HG03108 (cell line): ENCODE results near the gene TPSAB1.
"Not testable (repeated sequence)": the region's sequence is repeated elsewhere in the genome, so short reads cannot be mapped to it uniquely, and the experiment has no call there.

ENCODE experiments used
- ATAC-seq: cut with Tn5 transposase; IDR thresholded peaks from one replicate; pipeline ENCODE4 v1.9.1; 2021; ENCODE audit warnings: moderate library complexity; ENCODE audit not compliant: unreplicated experiment

TPSAB1 gene

DNA sequence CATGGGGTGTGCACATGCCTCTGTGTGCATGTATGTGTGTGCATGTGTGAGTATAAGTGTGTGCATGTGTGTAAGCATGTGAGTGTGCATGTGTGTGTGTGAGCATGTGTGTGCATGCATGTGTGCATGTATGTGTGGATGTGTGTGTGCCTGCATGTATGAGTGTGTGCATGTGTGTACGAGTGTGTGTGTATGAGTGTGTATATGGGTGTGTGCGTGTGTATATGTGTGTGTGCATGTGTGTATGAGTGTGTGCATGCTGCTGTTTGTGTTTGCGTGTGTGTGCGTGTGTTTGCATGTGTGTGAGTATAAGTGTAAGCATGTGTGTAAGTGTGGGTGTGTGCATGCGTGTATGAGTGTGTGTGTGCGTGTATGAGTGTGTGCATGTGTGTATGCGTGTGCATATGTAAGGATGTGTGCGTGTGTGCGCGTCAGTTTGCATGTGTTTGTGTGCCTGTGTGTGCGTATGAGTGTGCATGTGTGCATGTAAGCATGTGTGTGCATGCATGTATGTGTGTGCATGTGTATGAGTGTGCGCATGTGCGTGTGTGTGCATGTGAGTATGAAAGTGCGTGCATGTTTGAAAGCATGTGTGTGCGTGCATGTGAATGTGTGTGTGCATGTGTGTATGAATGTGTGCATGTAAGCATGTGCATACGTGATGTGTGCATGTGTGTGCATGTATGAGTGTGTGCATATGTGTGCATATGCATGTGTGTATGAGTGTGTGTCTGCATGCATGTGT, 24.0 kb downstream of the TPSAB1 start:
- ATAC-seq, result no peak

DNA sequence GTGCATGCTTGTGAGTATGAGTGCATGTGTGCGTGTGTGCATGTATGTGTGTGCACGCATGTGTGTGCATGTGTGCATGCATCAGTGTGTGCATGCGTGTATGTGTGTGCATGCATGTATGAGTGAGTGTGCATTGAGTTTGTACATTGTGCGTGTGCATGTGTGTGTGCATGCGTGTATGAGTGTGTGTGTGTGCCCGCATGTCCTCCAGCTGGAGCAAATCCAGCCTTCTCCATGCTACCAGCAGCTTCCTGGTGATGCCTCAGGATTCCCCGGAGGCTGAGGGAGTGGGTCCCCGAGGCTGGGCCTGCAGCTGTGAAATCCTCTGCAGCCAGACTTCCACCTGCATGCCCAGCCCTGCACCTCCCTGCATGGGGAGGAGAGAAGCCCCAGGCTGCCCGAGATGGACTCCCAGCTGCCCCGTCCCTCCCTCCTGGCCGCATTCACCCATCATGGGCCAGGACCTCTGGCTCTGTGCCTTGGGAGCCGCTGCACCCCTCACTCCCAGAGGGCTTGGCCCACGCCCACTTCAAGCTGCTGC, 24.7 kb downstream of the TPSAB1 start:
- no peak for ATAC-seq

DNA sequence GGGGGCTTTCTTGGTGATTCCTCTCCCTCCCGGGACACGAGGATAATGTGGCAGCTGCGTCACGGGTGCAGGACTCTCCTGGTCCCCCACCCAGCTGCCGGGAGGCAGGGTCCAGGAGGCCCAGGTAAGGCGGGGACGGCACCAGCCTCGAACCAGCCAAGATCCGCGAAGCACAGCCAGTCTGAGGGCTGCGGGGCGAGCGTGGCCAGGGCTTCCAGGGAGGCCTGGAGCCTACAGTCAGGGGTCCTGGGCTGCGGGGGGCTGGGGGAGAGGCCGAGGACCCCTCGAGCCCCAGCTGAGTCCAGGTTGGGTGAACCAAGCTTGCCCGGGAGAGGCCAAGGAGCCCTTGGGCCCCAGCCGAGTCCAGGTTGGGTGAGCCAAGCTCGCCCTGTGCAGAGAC, 25.3 kb downstream of the TPSAB1 start:
- no peak for ATAC-seq

DNA sequence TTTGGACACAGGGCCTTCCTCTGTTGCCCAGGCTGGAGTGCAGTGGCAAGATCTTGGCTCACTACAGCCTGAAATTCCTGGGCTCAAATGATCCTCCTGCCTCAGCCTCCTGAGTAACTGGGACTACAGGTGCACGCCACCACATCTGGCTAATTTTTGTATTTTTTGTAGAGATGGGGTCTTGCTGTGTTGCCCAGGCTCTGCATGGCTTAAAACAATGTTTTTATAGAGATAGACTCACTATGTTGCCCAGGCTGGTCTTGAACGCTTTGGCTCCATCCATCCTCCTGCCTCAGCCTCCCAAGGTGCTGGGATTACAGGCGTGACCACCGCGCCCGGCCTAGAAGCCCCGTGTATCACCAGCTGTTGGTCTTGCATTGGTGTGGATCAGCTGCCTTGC, 28.9 kb downstream of the TPSAB1 start:
- ATAC-seq, result not testable (repeated sequence)

DNA sequence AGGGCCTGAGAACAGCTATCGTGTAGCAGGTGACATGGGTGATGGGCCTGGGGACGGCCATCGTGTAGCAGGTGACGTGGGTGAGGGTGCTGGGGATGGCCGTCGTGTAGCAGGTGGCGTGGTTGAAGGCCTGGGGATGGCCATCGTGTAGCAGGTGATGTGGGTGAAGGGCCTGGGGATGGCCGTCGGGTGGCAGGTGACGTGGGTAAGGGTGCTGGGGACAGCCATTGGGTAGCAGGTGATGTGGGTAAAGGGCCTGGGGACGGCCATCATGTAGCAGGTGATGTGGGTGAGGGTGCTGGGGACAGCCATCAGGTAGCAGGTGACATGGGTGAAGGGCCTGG, 30.8 kb downstream of the TPSAB1 start:
- ATAC-seq, result no peak

DNA sequence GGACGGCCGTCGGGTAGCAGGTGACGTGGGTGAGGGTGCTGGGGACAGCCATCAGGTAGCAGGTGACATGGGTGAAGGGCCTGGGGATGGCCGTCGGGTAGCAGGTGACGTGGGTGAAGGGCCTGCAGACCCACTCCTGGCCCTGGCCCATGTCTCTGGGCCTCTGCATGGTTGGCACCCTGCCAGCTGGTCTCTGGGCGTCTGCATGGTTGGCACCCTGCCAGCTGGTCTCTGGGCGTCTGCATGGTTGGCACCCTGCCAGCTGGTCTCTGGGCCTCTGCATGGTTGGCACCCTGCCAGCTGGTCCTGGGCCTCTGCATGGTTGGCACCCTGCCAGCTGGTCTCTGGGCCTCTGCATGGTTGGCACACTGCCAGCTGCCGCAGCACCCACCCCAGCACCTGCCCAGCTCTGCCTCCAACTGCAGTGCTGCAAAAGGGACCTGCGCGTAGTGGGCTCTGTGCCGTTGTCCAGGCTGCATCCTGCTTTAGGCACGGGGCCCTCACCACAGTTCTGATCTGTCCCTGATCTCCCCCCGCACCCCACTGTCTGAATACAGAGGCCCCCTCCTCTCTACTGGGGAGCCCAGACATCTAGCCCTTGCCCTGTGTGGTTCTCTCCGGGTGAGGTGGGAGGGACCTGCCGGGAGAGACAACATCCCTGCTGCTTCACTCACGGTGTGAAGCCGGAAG, 31.4 kb downstream of the TPSAB1 start:
- not testable (repeated sequence) for ATAC-seq

DNA sequence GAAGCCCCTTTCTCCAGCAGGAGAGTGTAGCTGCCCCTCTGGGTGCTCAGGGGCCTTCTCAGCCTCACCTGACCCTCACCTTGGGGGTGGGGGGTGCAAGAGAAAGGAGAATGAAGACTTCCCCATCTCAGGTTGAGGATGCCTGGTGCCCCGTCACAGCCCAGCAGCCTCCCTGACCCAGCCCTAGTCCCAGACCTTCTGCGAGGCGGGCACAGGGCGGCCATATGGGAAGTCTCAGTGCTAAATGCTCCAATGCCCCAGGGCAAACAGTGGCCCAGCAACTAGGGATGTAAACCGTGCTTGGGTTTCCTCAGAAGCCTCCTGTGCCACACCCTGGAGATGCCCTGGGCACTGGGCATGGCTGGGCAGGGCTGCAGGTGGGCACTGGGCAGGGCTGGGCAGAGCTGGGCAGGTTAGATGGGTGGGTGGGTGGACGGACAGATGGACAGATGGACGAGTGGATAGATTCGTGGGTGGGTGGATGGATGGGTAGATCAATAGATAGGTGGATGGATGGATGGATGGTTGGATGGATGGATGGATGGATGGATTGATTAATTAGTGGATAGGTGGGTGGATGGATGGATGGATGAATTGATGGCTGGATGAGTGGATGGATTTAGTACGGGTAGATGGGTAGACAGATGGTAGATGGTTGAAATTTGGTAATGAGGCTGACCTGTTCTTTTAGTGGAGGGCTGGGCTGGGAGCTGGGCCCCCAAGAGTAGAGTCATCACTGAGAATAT, 32.1 kb downstream of the TPSAB1 start:
- no peak for ATAC-seq

DNA sequence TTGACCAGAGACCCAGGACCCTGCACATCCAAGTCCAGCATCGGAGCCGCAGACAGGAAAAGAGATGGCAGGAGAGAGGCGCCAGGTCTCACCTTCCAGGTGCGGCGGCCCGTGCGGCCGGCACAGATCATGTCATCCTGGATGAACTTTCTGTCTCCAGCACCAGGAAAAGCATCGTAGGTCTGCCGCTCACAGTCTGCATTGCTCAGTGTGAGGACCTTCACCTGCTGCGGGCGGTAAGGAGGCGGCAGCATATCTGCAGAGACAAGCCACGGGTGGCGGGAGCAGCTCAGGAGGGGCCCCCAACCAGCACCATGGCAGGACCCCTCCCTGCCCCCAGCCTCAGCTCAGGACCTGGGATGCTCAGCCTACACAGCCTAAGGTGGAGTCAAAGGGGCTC, 33.3 kb downstream of the TPSAB1 start:
- no peak for ATAC-seq

DNA sequence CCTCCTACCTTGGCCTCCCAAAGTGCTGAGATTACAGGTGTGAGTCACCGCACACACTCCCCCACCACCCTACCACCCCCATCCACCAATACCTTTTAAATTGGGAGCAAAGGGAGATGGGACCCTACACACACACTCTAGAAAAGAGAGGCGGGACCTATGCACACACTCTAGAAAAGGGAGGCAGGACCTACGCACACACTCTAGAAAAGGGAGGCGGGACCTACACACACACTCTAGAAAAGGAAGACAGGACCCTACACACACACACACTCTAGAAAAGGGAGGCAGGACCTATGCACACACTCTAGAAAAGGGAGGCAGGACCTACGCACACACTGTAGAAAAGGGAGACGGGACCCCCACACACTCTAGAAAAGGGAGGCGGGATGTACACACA, 34.3 kb downstream of the TPSAB1 start:
- no peak for ATAC-seq

DNA sequence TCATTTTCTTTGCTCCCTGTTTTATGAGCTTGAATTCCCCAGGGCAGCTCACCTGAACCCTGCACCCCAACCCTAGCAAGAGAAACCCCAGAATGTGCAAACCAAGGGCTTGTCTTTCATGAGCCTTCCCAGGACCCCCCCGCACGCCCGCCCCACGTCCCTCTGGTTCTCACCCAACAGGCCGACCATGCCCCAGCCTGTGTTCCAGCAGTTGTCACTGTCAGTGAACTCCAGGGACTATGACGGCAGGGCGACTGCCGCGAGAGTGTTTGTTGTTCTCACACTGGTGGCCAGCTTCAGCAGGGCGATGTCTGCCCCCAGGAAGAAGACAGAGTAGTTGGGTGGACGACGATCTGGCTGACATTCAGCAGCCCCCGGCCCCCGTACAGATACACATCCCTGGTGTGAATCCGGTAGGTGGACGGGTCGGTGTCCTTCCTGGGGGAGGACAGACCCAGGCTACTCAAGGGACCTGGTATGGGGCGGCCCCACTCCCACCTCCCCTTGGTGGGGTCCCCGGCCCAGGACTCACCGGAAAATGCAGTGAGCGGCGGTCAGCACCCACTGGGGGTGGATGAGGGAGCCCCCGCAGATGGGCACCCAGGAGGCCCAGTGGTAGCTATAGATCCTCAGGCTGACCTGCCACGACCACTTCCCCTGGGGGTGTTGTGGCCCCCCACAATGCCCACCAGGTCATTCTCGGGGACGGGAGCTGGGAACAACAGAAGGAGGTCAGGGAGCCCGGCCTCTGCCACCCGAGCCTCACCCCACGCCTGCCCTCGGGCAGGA, 35.5 kb downstream of the TPSAB1 start:
- ATAC-seq, result no peak

DNA sequence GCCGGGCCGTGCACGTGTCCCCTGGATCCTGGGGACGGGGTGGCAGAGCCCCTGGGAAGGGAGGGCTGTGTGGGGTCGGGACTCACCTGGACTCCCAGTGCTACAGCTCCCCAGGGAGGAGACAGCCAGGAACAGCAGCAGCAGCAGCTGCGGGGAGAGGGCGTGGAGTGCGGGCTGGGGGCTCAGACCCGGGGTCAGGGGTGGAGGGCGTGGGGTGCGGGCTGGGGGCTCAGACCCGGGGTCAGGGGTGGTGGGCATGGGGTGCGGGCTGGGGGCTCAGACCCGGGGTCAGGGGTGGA, 36.0 kb downstream of the TPSAB1 start:
- ATAC-seq, result no peak

DNA sequence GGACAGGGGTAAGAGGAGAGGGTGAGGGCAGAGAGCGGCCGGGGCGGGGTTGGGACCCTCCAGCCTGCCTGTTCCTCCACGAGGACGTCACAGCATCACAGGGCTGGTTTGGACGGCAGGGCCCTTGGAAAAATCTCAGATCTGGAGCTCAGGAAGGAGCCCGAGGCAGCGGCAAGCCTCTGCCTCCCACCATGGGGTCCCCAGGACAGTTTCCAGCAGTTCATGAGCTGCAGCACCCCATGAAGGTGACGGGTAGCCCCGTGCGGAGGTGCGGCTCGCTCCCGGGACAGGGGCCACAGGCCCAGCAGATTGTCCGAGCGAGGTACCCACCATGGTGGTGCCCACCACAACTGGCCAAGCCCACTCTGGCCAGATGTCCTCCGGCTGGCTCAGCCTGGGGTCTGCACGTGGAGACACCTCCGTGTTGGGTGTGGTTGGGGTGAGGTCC, 36.7 kb downstream of the TPSAB1 start:
- ATAC-seq, result no peak

DNA sequence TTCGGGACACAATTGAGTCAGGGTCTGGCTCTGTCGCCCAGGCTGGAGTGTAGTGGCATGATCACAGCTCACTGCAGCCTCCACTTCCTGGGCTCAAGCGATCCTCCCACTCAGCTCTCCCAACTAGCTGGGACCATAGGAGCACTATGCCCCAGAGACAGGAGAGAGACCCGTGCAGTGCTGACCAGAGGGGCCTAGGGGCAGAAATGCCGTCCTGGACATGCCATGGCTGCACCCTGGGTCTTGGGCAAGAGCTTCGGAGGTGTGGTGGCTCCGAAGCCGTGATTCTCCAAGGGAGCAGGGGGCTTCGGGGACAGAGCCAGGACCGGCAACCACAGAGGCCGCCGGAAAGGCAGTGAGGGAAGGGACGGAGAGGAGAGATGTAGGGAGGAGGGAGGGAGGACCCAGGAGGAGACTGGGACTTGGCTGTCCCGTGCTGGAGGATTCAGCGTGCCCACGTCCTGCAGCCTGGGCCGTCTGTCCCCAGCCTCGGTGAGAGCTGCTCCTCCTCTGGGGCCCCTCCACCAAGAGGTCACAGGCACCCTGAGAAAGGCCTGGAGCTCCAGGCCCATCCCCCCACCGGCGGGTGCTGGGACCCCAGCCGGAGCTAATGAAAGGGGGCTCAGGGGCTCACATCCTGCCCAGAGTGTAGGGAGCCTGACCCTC, 37.2 kb downstream of the TPSAB1 start:
- ATAC-seq, result no peak

DNA sequence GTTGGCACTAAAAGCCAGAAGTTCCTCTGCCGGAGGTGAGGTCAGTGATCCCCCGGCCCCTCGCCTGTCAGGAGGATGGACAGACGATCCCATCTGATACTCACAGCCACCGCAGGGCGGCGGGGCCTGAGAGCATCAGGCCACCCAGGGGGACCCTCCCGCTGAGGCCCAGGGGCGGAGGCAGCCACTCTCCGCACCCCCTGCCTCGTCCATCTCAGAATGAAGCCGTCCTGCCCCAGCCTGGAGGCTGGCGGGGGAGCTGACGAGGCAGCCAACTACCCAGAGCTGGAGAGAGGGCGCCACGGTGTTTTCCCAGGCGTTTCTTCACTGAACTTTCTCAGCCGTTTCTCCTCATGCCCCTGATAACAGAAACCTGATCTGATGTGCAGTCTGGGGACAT, 38.0 kb downstream of the TPSAB1 start:
- no peak for ATAC-seq

DNA sequence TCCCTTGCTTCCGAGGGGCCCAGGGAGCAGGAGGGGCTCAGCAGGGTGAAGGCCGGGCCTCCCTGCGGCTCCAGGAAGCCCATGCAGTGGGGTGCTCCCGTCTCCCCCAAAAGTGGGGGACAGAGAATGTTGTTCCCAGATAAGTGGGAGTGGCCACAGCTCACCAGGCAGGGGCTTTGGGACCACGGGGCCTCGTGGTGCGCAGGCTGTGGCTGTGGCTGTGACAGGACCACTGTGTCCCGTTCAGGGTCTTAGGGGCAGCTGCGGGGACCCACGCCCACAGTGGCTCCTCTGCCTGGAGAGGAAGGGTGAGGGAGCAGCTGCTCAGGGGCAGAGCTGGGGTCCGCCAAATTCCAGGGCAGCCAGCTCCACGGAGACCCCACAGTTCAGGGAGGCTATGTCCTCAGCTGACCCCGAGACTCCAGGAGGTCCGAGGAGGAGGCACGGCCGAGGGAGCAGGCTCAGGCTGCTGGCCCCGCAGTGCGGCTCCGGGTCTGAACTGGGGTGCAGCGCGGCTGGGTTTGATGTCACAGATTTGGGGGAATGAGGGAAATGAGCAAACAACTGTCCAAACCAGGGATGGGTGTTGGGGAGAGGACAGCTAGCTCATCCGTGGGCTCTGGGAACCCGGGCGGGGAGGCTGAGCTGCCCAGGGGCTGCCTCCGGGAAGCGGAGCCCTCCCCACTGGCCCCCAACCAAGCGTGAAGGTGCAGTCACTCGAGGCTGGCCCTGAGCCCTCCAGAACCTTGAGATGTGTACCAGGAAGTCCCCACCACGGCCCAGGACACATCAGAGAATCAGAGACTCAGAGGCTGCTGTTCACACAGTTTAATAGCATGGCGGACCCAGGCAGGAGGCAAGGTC, 38.8 kb downstream of the TPSAB1 start:
- no peak for ATAC-seq

DNA sequence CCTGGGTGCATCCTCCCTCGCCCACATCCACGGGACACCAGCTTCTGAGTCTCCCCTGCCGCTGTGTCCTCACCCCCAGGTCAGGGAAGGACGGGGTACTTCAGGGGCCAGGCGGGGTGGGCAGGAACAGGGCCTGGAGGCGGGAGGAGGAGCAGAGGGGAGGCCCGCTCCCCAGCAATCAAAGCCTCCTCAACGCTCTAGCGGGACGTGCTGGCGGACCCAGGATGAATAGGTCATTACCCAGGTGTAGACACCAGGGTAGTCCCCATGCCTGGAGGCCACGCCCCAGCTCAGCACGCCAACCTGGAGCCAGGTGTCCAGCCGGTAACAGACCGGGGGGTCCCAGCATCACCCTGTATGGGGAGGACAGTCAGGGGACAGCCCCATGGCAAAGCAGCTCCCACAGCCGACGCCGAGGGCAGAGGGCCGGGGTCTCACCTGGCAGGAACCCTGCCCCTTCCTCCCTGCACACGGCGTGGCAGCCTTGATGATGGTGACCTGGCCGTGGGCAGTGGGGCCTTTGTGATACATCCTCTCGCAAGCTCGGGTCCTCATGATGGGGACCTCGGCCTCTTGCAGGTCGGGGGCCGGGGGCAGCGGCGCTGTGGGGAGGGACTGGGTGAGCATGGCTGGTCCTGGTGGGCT, 39.6 kb downstream of the TPSAB1 start:
- no peak for ATAC-seq

DNA sequence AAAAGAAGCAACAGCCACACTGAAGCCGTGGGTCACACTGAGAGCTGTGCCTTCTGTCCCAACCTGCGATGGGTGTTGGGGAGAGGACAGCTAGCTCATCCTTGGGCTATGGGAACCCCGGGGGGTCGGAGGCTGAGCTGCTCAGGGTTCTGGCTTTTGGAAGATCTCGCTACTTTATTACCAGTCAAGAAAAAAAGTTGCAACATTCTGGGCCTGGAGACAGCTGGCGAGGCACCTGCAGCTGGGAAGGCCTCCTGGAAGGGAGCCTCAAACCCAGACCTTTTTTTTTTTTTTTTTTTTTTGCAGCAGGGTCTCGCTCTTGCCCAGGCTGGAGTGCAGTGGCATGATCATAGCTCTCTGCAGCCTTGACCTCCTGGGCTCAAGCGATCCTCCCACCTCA, 40.3 kb downstream of the TPSAB1 start:
- no peak for ATAC-seq

DNA sequence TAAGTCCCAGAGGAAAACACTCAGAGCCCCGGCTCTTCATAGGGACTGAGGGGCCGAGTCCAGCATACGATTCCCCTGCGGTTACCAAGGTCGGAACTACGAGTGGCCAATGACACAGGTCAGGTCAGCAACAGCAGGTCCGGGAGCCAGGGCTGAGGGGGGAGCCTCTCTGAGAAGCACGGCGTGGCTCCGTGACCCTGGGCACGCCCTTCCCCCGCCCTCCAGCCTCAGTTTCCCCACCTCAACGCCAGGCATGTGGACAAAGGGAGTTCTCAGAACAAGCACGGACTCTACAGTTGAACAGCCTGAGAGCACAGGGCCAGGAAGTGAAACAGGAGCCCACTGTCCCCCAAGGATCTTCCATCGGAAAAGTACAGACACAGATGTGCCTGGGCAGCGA, 41.0 kb downstream of the TPSAB1 start:
- no peak for ATAC-seq

DNA sequence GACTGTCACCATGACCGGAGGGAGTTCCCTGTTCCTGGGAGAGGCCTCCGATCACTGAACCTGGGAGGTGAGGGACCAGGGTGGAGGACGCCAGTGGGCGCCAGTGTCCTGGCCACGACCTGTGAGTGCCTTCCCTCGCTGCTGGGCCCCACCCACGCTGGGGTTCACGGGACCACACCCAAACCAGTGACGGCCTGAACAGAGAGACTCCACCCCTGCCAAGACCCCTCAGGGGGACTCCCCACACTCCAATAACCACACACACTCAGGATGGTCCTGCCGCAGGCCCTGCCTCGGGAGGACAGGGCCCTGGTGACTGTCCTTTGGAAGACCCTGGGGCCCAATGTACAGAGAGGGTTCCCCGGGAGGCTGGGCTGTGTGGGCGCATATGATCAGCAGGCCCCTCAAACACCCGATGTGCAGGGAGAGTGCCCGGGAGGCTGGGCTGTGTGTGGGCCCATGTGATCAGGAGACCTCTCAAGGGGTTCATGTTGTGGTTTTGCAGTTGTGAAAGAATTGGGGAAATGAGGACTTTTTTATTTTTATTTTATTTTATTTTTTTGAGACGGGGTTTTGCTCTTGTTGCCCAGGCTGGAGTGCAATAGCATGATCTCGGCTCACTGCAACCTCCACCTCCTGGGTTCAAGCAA, 41.9 kb downstream of the TPSAB1 start:
- no peak for ATAC-seq
